Liver (tissue), 3 donors: ENCODE data around the gene GDF10.

ENCODE experiments used
- ATF3 ChIP-seq: IDR thresholded peaks from 2 replicates; pipeline ENCODE4 v1.6.1; 2016; ENCODE audit warnings: antibody characterized with exemption
- CTCF ChIP-seq: fragments of 150-350 bp; IDR thresholded peaks from 2 replicates; pipeline ENCODE4 v1.5.1; 2017; ENCODE audit warnings: improper control_type of control experiment, low read depth, low read length; ENCODE audit not compliant: missing input control
- FOXA1 ChIP-seq: IDR thresholded peaks from 2 replicates; pipeline ENCODE4 v1.6.1; 2016; ENCODE audit warnings: antibody characterized with exemption
- GABPA ChIP-seq, 2 donors: IDR thresholded peaks in 1 of 2; conservative IDR thresholded peaks in 1 of 2; 2 replicates each; pipeline ENCODE4 v1.6.1; 2016; ENCODE audit warnings: antibody characterized with exemption in 2 of 2, mild to moderate bottlenecking in 1 of 2, moderate library complexity in 1 of 2
- HNF4A ChIP-seq, 2 donors: conservative IDR thresholded peaks; 2 replicates each; pipeline ENCODE4 v1.6.1; 2016; ENCODE audit warnings: antibody characterized with exemption in 2 of 2, mild to moderate bottlenecking in 2 of 2
- RAD21 ChIP-seq, 2 donors: IDR thresholded peaks; 2 replicates each; pipeline ENCODE4 v1.6.1; 2016; ENCODE audit warnings: antibody characterized with exemption in 2 of 2, mild to moderate bottlenecking in 2 of 2
- REST ChIP-seq: IDR thresholded peaks from 2 replicates; pipeline ENCODE4 v1.6.1; 2016; ENCODE audit warnings: antibody characterized with exemption, mild to moderate bottlenecking
- RXRA ChIP-seq, 2 donors: IDR thresholded peaks; 2 replicates each; pipeline ENCODE4 v1.6.1; 2017 to 2018; ENCODE audit warnings: antibody characterized with exemption in 2 of 2, mild to moderate bottlenecking in 1 of 2
- YY1 ChIP-seq: IDR thresholded peaks from 2 replicates; pipeline ENCODE4 v1.6.1; 2016; ENCODE audit warnings: antibody characterized with exemption, mild to moderate bottlenecking
- donor health status: healthy.
- donor health status: healthy.

GRCh38 chr10:47314416-47314970 lies 14.5 kb downstream of the GDF10 start:
- no peak for TF ChIP-seq RAD21 (IDR thresholded peaks at IDR 0.05)
- no peak for TF ChIP-seq CTCF
- TF ChIP-seq FOXA1: no peak
- no peak for TF ChIP-seq YY1
- TF ChIP-seq REST: no peak
- no peak for TF ChIP-seq RXRA (IDR thresholded peaks at IDR 0.05)
- TF ChIP-seq ATF3: no peak
- no peak for TF ChIP-seq HNF4A (conservative IDR thresholded peaks at IDR 0.05)
- TF ChIP-seq GABPA (IDR thresholded peaks at IDR 0.05 in 1 of 2, conservative IDR thresholded peaks at IDR 0.05 in 1 of 2): no peak
